Cardiac muscle cell (in vitro differentiated cells and primary cell): ENCODE results near the gene TRIM14. TPM values are rescaled to one million over a fixed set of nuclear protein-coding genes. Genes with fewer than 3 reads are reported as not detected.

ENCODE experiments used
- DNase-seq, 2 donors: peaks; one replicate each; pipeline versions ENCODE4 v3.0.0 to v3.0.0-alpha.2; 2010 to 2017; ENCODE audit warnings: low read depth in 1 of 2, low spot score in 1 of 2
- H3K27ac ChIP-seq: fragments of 200-600 bp; sonication (generic); 2 replicates; pipeline ENCODE4 v1.5.1; 2016
- H3K27me3 ChIP-seq: fragments of 200-600 bp; sonication (generic); 2 replicates; pipeline ENCODE4 v1.6.0; 2016; ENCODE audit warnings: control low read depth
- H3K36me3 ChIP-seq: fragments of 200-600 bp; sonication (generic); 2 replicates; pipeline ENCODE4 v1.5.1; 2016; ENCODE audit warnings: control low read depth
- H3K4me1 ChIP-seq: fragments of 200-600 bp; sonication (generic); 2 replicates; pipeline ENCODE4 v1.8.1; 2017; ENCODE audit warnings: low read depth, mild to moderate bottlenecking, mixed run types
- H3K4me3 ChIP-seq: fragments of 200-600 bp; sonication (generic); 2 replicates; pipeline ENCODE4 v1.5.1; 2016; ENCODE audit warnings: mild to moderate bottlenecking
- H3K9me3 ChIP-seq: fragments of 200-600 bp; sonication (generic); 2 replicates; pipeline ENCODE4 v1.5.1; 2017; ENCODE audit warnings: low read depth, mild to moderate bottlenecking, control low read depth
- polyA plus RNA-seq: library from polyadenylated mRNA; unstranded; fragments of >200 nt; fragmentation: Nextera tagmentation; extraction: Ambion mirVana; gene quantifications from 2 replicates; pipeline ENCODE4 v1.2.1, GENCODE V29; 2016
- total RNA-seq: library from RNA; depleted of rRNA; stranded (reverse); fragments of >200 nt; gene quantifications from 2 replicates; pipeline ENCODE4 v1.2.3, GENCODE V29; 2016
- TF ChIP-seq, protein P1 (sequence below): IDR thresholded peaks from 2 replicates; pipeline ENCODE4 v1.5.1; 2012; ENCODE audit warnings: low read depth, mild to moderate bottlenecking, low read length

Gene TRIM14
- total and polyA plus RNA-seq, 2 experiments from 2014 or later = 0.57 to 1.5 TPM

DNA sequence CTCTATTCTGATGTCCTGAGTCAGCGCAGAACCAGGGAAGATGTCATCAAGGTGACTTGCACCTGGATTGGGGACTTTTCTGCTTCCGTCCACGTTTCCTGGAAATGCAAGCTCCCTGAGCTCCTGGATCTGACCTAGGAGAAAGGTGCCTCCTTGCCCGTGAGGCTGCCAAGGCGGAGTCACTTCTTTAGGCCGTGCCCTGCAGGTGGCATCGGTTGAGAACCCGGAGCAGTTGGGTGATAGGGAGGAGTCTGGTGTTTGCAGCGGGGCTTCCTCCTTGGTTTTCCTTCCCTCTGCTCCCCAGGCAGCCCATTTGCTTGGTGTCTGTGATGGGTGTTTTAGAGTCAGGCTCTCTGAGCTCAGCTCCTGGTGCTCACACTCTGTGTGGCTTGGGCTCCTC, 47.3 kb downstream of the TRIM14 start:
- TF ChIP-seq, protein P1, sequence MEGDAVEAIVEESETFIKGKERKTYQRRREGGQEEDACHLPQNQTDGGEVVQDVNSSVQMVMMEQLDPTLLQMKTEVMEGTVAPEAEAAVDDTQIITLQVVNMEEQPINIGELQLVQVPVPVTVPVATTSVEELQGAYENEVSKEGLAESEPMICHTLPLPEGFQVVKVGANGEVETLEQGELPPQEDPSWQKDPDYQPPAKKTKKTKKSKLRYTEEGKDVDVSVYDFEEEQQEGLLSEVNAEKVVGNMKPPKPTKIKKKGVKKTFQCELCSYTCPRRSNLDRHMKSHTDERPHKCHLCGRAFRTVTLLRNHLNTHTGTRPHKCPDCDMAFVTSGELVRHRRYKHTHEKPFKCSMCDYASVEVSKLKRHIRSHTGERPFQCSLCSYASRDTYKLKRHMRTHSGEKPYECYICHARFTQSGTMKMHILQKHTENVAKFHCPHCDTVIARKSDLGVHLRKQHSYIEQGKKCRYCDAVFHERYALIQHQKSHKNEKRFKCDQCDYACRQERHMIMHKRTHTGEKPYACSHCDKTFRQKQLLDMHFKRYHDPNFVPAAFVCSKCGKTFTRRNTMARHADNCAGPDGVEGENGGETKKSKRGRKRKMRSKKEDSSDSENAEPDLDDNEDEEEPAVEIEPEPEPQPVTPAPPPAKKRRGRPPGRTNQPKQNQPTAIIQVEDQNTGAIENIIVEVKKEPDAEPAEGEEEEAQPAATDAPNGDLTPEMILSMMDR = no peak
- no peak overlapping the region for H3K4me3 ChIP-seq
- H3K4me1 ChIP-seq = no peaks in the 10 kb centered on the region
- no peaks in the 10 kb centered on the region for H3K9me3 ChIP-seq
- no peak overlapping the region for H3K27ac ChIP-seq
- no peaks in the 10 kb centered on the region for H3K36me3 ChIP-seq
- no peaks in the 10 kb centered on the region for H3K27me3 ChIP-seq
- DNase-seq = no peak

DNA sequence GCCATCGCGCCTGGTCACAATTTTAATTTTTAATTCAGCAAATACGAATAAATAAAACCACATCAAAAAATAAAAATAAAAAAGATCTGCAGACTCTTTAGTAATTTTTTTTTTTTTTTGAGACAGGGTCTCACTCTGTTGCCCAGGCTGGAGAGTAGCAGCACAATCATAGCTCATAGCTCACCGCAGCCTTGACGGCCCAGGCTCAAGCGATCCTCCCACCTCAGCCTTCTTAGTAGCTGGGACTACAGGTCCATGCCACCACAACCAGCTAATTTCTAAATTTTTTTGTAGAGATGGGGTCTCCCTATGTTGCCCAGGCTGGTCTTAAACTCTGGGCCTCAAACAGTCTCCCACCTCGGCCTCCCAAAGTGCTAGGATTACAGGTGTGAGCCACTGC, 48.3 kb downstream of the TRIM14 start:
- Histone ChIP-seq H3K27me3 (no peaks in the 10 kb centered on the region), H3K27ac (no peak overlapping the region), H3K36me3 (no peaks in the 10 kb centered on the region), H3K9me3 (no peaks in the 10 kb centered on the region), H3K4me1 (no peaks in the 10 kb centered on the region), H3K4me3 (no peak overlapping the region)
- TF ChIP-seq, protein P1 = no peak
- DNase-seq = no peak

DNA sequence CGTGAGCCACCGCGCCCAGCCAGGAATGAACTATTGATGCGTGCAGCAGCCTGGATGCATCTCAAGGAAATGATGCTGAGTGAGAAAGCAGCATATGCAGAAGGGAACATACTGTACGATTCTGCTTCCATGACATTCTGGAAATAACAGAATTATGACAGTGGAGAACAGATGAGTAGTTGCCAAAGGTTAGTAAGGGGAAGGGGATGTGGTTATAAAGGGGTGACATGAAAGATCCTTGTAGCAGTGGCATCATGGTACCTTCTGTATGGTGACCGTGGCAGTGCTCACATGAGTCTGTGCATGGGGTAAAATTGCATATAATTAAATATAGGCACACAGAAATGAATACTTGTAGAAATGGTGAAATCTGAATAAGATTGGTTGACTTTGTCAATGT, 49.5 kb downstream of the TRIM14 start:
- no peaks in the 10 kb centered on the region for H3K9me3 ChIP-seq
- peaks cover 5% of the 10 kb centered on the region for H3K36me3 ChIP-seq
- no peak for DNase-seq
- H3K4me3 ChIP-seq = no peak overlapping the region
- H3K27me3 ChIP-seq = no peaks in the 10 kb centered on the region
- H3K4me1 ChIP-seq = no peaks in the 10 kb centered on the region
- no peak overlapping the region for H3K27ac ChIP-seq
- TF ChIP-seq, protein P1 = no peak

DNA sequence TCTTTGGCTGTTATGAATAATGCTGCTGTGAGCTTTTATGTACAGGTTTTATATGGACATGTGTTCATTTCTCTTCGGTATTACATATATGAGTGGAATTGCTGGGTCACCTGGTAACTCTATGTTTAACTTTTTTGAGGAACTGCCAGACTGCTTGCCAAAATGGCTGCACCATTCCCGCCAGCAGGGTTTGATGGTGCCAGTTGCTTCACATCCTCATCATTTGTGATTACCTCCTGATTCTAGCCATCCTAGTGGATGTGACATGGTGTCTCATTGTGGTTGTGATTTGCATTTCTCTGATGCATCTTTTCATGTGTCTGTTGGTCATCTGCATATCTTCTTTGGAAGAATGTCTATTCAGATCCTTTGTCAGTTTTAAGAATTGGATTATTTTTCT, 51.8 kb downstream of the TRIM14 start:
- no peaks in the 10 kb centered on the region for H3K27me3 ChIP-seq
- TF ChIP-seq, protein P1 = no peak
- H3K4me3 ChIP-seq = no peak overlapping the region
- H3K27ac ChIP-seq = no peak overlapping the region
- H3K4me1 ChIP-seq = no peaks in the 10 kb centered on the region
- H3K9me3 ChIP-seq = no peaks in the 10 kb centered on the region
- DNase-seq = no peak
- H3K36me3 ChIP-seq = peaks cover 7% of the 10 kb centered on the region

DNA sequence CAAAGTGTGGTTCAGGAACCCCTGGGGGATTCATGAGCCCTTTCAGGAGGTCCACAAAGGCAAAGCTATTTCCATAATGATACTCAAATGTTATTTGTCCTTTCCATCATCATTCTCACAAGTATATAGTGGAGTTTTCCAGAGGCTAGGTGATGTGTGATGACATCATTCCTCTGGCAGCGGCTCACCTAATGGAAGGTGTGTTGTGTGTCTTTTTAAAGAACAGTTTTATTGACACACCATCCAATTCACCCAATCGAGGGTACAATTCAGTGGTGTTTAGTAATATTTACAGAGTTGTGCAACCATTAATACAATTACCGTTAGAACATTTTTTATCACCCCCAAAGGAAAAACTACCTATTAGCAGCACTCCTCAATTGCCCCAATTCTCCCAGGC, 52.8 kb downstream of the TRIM14 start:
- Histone ChIP-seq H3K27me3 (no peaks in the 10 kb centered on the region), H3K27ac (no peak overlapping the region), H3K36me3 (peaks cover 7% of the 10 kb centered on the region), H3K4me1 (no peaks in the 10 kb centered on the region), H3K4me3 (no peak overlapping the region), H3K9me3 (no peaks in the 10 kb centered on the region)
- no peak for DNase-seq
- TF ChIP-seq, protein P1 = no peak
